ENCODE data around the gene ZNF827.
A peak's percentile ranks its signal among the peaks of the same experiment; 100 is the strongest.

The ZNF827 gene, protein sequence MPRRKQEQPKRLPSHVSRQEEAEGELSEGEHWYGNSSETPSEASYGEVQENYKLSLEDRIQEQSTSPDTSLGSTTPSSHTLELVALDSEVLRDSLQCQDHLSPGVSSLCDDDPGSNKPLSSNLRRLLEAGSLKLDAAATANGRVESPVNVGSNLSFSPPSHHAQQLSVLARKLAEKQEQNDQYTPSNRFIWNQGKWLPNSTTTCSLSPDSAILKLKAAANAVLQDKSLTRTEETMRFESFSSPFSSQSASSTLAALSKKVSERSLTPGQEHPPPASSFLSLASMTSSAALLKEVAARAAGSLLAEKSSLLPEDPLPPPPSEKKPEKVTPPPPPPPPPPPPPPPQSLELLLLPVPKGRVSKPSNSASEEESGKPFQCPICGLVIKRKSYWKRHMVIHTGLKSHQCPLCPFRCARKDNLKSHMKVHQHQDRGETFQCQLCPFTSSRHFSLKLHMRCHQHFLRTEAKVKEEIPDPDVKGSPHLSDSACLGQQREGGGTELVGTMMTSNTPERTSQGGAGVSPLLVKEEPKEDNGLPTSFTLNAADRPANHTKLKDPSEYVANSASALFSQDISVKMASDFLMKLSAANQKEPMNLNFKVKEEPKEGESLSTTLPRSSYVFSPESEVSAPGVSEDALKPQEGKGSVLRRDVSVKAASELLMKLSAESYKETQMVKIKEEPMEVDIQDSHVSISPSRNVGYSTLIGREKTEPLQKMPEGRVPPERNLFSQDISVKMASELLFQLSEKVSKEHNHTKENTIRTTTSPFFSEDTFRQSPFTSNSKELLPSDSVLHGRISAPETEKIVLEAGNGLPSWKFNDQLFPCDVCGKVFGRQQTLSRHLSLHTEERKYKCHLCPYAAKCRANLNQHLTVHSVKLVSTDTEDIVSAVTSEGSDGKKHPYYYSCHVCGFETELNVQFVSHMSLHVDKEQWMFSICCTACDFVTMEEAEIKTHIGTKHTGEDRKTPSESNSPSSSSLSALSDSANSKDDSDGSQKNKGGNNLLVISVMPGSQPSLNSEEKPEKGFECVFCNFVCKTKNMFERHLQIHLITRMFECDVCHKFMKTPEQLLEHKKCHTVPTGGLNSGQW

DNA sequence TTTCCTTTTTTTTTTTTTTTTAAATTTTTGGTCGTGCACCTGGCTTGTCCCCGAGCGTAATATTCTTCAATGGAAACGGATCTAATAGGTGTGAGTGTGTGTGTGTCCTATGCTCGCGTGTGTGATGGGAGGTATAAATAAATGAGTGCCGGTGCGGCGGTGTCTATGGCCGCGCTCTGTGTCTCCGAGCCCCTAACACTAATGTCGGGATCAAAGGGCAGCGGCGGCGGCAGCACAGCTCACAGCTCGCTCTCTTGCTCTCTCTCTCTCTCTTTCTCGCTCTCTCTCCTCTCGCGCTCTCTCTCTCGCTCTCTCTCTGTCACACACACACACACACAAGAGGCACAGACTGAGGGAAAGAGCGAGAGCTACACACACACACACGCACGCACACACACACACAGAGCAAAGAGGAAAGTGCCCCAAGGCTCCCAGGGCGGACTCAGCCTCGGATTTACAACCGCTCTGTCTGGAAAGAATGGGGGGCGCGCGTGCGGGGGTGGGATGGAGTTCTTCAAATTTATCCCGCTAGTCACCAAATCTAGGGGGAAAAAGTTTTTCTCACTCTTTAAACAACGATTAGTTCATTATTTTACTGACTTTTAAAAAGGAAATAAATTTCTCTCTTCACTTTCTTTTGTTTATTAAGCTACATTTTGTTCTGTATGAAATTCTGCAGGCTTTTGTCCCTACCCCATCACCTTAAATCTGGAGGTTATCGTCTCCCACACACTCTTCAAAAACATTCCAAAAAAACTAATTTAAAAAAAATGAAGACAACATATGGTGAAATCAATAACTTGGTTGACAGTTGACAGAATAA is at the start of gene ZNF827:
Gene ZNF827 (minus strand): TSS at position 206 of the 823 bp plus-strand sequence. CDS start 416 bp downstream, outside the sequence.
- DNase-seq (ENCODE audit: insufficient read length, low spot score) (peak; percentile 26), FAIRE-seq (peak; percentile 93)

DNA sequence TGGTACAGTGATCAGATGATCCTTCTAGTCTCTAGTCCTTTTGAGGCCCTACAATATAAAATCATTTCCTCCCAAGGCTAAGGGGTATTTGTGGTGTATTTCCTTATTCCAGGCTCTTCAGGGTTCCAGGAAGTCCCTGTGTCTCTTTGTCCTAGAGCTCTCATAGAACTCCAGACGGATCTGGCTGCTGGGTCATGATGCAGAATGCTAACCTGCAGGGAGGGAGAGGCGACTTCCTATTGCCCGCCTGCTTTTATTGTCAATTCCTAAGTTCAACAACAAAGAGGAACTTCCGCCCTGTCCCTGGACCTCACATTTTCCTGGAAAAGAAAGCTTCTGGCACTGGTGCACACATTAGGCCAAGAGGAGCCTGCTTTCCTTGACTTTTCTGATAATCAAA is 45.9 kb upstream of the ZNF827 start:
- DNase-seq (ENCODE audit: insufficient read length, low spot score) (no peak), FAIRE-seq (no peak)

DNA sequence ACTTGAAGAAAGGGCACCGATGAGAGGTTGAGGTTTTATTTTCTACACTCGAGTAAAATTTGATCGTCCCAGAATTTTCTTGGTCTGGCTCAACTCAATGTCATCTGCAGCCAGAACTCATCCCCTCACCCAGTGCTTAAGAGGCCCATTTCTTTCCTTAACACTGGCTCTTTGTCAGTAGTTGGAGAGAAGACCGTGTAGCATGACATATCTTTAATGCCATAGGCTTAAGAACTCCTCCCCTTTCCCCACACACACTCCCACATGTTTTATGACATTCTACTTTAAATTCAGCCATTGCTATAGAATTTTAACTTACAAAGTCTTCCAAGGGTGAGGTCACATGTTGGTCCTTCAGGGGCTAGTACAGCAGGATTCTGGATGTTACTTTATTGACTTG is 44.2 kb upstream of the ZNF827 start:
- DNase-seq (ENCODE audit: insufficient read length, low spot score) (no peak), FAIRE-seq (no peak)

DNA sequence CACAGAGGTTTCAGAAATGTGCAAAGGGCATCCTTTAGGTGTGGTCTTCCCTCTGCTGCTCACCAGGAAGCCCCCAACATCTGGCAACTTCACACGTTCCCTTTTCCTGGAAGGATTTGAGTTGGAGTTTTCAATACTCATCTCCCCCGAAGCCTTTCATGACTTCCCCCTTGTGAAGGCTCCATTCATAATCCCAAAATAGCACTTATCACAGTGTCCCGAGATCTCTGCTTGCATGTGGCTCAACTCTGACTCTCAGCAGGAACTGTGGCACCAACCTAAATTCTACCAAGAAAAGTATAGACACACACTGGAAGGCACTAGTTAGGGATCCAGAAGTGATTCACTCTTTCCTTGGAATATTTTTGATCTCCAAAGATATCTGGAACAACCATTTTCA is 40.5 kb upstream of the ZNF827 start:
- DNase-seq (ENCODE audit: insufficient read length, low spot score), result no peak

DNA sequence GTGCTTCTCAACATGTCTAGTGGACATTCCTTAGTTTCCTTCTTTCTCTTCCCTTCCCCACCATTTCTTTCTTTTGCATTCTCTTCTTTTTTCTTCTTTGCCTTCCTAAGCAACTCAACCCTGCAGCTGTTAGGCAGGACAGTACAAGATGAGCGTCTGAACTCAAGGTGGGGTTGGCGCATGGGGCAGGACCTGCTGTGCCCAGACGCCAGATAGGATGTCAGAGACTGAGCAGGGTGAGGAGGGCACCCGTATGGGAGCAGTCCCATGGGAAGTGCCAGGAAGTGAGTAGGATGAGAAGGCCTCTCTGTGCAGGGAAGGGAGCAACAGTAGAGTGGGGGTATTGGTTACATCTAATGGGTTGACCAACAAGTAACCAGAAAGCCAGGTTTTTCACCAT is 38.1 kb upstream of the ZNF827 start:
- FAIRE-seq (no peak), DNase-seq (ENCODE audit: insufficient read length, low spot score) (no peak)

More for the DNA sequence above, 40.5 kb upstream of the ZNF827 start:
- FAIRE-seq, result no peak

DNA sequence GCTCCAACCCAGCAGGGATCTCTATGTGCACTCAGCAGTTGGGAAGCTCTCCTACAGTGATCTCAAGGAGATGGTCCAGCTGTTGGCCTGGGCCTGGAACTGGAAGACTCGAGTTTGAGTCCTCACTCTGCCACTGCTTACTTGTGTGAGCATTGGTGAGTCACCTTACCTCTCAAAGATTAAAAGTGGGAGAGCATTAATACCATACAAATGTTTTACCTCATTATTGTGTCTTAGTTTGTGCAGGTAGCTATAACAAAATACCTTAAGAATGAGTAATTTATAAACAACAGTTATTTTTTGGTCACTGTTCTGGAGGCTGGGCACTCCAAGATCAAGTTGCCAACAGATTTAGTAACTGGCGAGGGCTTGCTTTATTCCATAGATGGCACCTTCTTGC is 21.4 kb upstream of the ZNF827 start:
- no peak for DNase-seq (ENCODE audit: insufficient read length, low spot score)
- FAIRE-seq, result no peak

DNA sequence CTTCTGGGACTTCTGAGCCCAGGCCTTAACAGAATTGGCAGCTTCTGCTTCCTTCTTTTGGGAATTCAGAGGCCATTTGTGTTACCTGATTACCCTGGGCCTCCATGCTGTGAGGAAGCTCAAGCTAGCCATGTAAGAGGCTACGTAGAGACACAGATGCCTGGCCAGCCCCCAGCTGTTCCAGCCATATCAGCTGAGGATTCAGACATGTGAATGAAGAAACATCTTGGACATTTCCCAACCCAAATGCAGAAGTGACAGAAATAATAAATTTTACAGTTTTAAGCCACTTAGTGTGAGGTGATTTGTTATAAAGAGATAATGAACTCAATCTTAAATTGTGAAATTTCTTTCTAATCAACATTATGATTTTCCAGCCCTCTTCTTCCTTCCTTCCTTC is 18.7 kb upstream of the ZNF827 start:
- DNase-seq (ENCODE audit: insufficient read length, low spot score) (no peak), FAIRE-seq (no peak)

DNA sequence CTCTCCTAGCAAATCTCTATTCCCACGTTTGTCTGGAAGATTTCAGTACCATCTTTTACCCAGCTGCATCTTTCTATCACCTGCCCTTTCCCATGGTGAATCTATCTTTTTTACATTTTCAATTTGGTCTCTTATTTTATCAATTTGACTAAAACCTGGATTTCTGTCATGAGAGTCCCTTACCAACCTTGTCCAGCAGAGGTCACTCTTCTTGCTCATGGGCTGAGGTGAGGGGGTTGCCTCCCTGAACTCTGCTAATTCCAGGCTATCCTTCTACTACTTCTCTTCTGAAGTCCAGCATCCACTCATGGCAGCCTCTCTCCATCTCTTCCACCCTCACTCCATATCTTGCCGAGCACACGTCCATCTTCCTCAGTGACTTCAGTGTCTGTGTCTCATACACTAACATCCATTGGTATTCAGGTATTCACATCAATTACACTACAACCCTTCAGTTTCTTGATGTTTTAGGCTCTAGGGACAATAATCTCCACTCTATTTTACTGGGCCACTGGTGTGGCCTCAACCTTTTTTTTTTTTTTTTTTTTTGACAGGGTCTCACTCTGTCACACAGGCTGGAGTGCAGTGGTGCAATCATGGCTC is 17.8 kb upstream of the ZNF827 start:
- FAIRE-seq (peak; percentile 97), DNase-seq (ENCODE audit: insufficient read length, low spot score) (peak; percentile 31)

DNA sequence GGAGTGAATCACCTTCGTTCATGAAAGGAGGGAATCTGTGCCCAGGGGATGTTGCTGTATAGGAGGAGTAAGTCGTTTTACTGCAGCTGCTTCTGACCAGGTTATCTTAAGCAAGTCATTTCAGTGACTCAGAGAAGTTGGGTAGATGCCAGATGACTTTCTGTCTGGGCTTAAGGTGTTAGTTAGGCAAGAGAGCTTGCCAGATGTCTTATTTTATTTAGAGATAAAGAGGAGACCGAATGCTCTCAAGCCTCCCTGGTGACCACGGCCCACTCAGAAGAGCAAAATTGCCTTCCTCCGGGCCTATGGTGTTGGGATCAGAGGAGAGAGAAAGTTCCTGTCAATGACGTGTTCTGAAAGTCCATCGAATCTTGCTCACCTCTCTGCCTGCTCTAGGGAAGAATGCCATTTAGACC is 16.3 kb upstream of the ZNF827 start:
- DNase-seq (ENCODE audit: insufficient read length, low spot score), result no peak
- FAIRE-seq, result no peak

DNA sequence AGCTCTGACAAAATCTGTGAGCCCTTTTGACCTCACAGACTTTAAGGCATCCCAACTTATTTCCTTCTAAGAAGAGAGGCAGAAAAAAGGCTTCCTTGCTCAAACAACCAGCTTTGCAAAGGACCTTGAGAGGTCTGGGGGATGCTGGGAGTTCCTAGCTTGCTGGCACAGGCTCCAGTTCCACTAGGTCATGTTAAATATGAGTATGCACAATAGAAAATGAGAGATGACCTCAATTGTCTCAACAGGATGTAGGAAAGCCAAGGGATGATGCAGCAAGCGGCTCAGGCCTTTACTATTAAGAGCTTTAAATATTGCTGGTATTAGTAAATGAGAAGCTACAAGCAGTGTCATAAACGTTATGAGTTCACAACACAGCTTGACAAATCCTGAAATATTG is 13.3 kb upstream of the ZNF827 start:
- DNase-seq (ENCODE audit: insufficient read length, low spot score) (no peak), FAIRE-seq (no peak)

DNA sequence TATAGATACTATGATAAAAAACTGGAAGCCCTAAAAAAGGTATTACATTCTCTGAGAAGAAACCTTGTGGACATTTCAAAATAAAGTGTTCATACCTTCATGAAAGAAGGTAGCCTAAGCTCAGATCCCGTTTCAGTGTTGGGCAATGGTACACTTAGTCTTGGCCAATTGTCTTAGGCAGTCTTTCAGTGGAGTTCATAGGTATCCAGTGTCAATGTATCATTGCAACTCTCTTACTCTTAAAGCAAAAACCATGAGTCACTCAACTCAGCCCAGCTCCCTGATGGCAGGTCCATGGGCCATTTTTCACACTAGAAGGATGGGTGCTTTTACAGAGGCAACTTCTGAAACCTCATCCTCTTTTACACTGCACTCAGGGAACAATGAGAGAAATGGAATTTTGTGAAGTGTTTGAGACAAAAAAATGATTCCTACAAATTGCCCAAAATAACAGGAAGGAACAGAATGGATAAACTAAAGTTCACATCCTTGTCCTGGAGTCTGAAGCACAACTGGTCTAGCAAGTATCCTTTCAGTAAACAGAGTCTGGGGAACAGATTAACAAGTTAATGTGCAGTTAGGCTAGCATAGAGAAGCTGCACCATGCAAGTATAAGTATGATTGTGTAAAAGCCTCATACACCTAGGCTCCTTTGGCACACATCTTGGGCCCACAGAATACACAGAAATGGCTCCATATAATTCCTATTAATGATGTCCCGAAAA is 7.0 kb upstream of the ZNF827 start:
- FAIRE-seq, result no peak

DNA sequence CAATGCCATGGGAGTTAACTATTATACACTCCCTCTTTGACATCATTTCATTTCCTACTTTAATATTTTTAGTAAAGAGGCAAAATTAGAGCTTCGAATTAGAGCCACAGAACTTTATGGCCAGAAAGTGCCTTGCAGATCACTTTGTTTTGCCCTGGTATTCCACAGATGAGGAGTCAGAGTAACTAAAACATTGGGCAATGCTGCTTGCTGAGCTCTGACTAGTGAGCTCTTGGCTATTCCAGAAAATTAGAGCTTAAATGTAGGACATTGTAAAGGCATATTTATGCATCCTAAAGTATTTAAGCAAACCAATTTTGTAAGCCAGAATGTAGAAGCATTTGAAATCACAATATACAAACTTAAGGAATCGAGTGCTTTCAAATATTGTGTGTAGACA is 6.3 kb upstream of the ZNF827 start:
- DNase-seq (ENCODE audit: insufficient read length, low spot score) (no peak), FAIRE-seq (no peak)

More for the DNA sequence above, 7.0 kb upstream of the ZNF827 start:
- DNase-seq (ENCODE audit: insufficient read length, low spot score), result no peak

DNA sequence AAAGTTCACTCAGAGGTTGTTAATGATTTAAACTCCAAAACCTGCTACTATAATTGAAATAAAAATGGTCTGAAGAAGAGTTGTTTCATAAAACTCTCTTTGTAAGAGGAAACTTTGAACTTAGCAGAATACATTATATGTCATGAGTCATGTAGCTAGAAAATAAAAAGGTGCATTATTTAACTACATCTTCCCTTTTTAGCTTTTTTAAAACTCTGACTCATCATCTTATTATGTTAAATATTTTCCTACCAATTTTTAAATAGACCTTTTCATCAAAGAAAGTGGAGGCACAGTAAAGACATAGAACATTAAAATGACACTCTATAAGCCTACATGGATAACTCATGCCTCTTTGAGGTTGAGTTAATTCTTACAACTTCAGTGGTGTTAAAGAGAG is 1.2 kb upstream of the ZNF827 start:
- DNase-seq (ENCODE audit: insufficient read length, low spot score) (no peak), FAIRE-seq (peak; percentile 14)

DNA sequence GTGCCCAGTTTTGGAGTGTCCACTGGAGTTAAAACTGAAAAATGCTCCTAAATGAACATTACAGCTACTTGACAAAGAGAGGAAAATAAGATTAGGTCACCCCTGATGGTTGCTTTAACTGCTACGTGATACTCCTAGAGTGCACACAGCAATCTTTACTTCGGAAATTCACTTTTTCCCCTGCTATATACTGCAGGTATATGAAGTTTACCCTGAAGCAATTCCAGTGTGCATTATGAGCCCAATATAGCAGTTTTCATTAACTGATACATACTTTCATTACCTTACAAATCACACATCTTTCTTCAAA is 773 bp upstream of the ZNF827 start:
- FAIRE-seq, result peak; percentile 57
- no peak for DNase-seq (ENCODE audit: insufficient read length, low spot score)

DNA sequence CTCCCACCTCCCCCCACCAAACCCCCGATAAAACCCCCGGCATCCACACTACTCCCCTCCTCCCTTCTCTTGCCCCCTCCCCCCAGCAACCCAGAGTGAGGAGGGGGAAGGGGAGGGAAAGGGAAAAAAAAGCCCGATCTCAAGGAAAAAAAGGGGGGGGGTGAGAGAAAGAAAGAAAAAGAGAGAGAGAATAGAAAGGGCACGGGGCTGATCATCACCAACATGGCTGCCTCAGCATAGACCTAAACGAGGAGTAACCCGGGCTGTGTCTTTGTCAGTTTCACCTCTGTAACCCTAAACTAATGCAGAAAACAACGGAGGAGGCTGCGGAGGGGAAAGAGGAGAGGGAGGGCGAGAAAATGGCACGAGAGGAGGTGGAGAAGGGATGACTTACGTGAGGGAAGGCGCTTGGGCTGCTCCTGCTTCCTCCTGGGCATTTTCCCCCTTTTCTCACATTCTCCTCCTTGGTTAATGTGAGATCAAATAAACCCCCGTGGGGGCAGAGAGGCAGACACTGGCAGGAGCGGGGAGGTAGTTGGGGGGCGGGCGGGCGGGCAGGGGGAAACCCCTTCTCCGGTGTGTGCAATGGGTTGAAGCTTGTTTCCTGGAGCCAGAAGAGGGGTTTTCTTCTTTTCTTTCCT is 532 bp downstream of the ZNF827 start:
- DNase-seq (ENCODE audit: insufficient read length, low spot score) (no peak), FAIRE-seq (peak; percentile 81)

DNA sequence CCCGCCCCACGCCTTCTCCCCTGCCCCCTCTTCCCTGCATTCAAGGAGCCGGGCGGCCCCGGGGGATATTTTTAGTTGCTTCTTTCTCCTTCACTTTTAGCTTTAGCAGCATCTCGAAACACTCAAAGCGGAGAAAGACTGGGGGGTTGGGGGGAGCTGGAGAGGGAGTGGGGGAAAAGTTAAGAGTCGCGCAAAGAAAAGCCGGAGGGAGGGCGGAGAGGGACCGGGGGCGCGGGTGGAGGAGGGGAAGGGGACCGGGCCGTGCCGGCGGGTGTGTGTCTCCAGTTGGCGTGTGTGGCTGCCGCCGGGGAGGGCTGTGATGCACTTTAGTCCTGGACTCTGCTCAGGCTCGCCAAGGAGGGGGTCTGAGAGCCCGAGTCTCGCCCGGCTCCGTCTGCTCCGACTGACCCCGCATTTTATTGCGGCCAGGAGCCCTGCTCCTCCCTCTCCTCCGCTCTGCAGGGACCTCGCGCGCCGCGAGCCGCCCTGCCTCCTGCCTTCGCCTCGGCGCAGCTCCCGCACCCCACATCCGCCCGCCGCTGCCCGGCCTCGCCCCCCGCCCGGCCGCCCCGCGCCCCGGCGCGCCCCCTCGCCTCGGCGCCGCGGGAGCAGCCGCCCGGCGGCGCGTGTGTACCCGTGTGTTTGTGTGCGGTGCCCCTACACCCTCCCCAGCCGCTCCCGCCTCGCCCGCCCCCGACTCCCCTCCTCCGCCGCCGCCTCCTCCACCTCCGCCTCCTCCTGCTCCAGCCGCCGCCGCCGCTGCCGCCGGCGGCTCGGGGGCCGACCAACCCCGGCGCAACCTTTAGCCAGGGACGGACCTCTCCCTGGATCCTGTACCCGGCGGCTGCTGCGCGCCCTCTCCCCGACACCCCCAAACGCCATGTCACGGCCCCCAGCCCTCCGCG is 1.4 kb downstream of the ZNF827 start:
- peak; percentile 41 for DNase-seq (ENCODE audit: insufficient read length, low spot score)
- FAIRE-seq, result peak; percentile 53

DNA sequence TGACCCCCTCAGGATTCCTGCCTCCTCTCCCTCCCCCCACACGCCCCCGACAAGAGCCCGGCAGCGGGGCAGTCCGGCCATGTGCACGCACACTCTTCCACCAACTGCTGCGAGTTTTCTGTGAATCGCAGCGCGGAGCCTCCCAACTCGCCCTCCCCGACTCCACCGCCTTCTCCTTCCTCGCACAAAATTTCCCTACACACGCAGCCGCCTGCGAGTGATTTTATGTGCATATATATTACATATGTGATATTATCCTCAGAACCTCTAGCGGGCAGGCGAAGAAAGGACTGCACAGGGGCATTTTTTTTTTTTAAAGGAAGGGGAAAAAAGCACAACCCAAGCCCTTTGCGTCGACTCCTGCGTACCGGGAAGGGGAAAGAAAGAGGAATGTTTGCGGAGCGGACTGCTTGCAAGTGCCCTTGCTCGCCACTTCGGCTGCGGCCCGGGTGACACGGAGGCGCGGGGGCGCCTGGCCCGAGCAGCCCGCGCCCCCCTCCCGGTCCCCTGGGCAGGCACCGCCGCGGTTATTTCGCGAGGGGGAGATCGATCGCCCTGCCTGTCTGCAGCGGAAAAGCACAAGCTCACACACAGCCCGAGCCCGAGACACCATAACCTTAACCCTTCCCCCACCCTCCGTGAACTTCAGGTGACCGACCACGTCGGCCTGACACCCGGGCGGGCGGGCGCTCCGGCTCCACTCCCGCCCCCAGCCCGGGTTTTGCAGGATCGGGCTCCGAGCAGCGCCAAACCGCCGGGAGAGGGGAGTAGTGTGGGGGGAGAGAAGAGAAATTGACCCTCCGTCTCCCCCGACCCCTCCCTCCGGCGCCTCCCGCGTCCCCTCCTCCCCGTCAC is 2.3 kb downstream of the ZNF827 start:
- DNase-seq (ENCODE audit: insufficient read length, low spot score) (peak; percentile 73), FAIRE-seq (peak; percentile 84)

All from GM19239 (cell line).